GM15510 (cell line): Measurements from ENCODE around the gene STK24.

Source experiments
- POLR2A ChIP-seq: IDR thresholded peaks from 3 replicates; pipeline ENCODE4 v1.6.1; 2011; ENCODE audit warnings: borderline replicate concordance; ENCODE audit not compliant: insufficient read length; ENCODE audit errors: extremely low read depth

Gene STK24

GRCh38 chr13:98397221-98397620 lies 179.7 kb downstream of the STK24 start:
- no peak for TF ChIP-seq POLR2A

GRCh38 chr13:98396071-98396710 lies 180.7 kb downstream of the STK24 start:
- TF ChIP-seq POLR2A, result no peak
